Muscle layer of colon (tissue), 2 donors: ENCODE measurements around the gene TMEM138.
A peak's percentile ranks its signal among the peaks of the same experiment; 100 is the strongest.

ENCODE experiments used
- H3K27ac ChIP-seq: one replicate; pipeline ENCODE4 v1.7.0; 2013; ENCODE audit warnings: low read depth, mild to moderate bottlenecking, low read length, moderate library complexity
- H3K27me3 ChIP-seq, 2 donors: one replicate each; pipeline ENCODE4 v1.7.0; 2013; ENCODE audit warnings: low read length in 2 of 2, mild to moderate bottlenecking in 2 of 2; ENCODE audit not compliant: insufficient read depth in 2 of 2, control insufficient read depth in 1 of 2
- H3K36me3 ChIP-seq: one replicate; pipeline ENCODE4 v1.7.0; 2013; ENCODE audit warnings: mild to moderate bottlenecking, low read length; ENCODE audit not compliant: insufficient read depth
- H3K4me1 ChIP-seq: one replicate; pipeline ENCODE4 v1.7.0; 2013; ENCODE audit warnings: mild to moderate bottlenecking, low read length; ENCODE audit not compliant: insufficient read depth
- H3K4me3 ChIP-seq, 2 donors: one replicate each; pipeline ENCODE4 v1.7.0; 2013; ENCODE audit warnings: low read length in 2 of 2, low read depth in 1 of 2, mild to moderate bottlenecking in 1 of 2, moderate library complexity in 1 of 2
- H3K9ac ChIP-seq: one replicate; pipeline ENCODE4 v1.7.0; 2013; ENCODE audit warnings: low read length
- H3K9me3 ChIP-seq: one replicate; pipeline ENCODE4 v1.7.0; 2013; ENCODE audit warnings: mild to moderate bottlenecking, low read length
- donor health status: abdominal sarcoma.
- donor health status: Adenocarcinoma of cecum.

Gene TMEM138

DNA sequence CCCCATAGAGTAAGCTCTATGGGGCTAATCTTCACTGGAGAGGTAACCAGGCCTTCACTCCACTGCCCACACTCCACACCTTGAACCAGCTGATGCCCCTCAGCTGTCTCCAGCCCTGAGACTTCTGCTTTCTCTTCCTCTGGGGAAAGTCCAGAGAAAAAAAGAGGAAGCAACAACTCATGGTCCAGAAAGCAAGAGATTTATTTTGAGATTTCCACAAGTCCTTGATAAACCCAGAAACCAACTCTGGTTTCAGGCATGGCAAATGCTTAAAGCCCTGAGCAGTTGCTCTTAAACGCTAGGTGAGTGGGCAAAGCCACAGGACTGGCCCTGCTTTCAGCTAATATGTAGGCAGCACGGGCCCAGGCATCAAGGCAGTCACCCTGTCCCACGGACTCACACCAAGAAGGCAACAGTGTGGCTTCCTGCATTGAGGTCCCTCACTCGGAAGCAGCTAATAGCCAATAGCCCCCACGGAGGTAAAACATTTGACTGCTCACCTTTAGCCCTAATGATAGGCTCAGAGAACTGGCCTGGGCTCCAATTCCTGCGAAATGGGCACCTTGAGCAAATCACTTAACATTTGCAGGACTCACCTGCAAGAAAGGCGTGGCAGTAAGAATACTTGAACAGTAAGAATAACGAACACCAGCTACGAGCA is 4.8 kb upstream of the TMEM138 start:
- Histone ChIP-seq H3K4me3 (no peak overlapping the region), H3K27me3 (no peaks in the 10 kb centered on the region), H3K9ac (no peak overlapping the region), H3K27ac (no peak overlapping the region), H3K36me3 (peaks cover 18% of the 10 kb centered on the region), H3K9me3 (no peaks in the 10 kb centered on the region), H3K4me1 (peaks cover 12% of the 10 kb centered on the region)

DNA sequence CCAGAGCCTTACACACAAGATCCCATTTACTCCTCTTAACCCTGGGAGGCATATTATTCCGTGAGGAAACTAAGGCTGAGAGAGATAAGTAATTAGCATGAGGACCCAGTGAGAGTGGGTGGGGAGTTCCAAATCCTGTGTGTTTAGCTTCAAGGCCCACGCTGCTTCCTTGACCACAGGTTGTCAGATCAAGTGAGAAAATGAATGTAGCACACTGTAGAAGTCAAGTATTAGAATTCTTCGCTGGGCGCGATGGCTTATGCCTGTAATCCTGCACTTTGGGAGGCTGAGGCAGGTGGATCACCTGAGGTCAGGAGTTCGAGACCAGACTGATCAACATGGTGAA is 4.3 kb upstream of the TMEM138 start:
- H3K36me3 ChIP-seq: peaks cover 13% of the 10 kb centered on the region
- no peak overlapping the region for H3K9ac ChIP-seq
- H3K27ac ChIP-seq: no peak overlapping the region
- H3K9me3 ChIP-seq: no peaks in the 10 kb centered on the region
- H3K4me3 ChIP-seq: no peak overlapping the region
- peaks cover 17% of the 10 kb centered on the region for H3K4me1 ChIP-seq
- H3K27me3 ChIP-seq: no peaks in the 10 kb centered on the region

DNA sequence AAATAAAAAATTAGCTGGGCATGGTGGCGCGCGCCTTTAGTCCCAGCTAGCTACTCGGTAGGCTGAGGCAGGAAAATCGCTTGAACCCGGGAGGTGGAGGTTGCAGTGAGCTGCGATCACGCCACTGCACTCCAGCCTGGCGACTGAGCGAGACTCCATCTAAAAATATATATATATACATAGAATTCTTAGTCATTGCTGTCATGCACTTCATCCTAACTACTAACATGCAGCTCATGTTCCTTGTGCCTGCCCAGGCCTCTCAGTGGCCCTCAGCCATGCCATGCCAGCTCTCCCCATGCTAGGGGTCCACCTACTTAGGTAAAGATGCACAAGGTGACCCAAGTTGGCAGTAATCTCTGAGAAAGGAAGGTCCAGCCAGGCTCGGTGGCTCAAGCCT is 3.6 kb upstream of the TMEM138 start:
- Histone ChIP-seq H3K4me1 (peaks cover 24% of the 10 kb centered on the region), H3K4me3 (no peak overlapping the region), H3K27ac (no peak overlapping the region), H3K27me3 (no peaks in the 10 kb centered on the region), H3K36me3 (peaks cover 6% of the 10 kb centered on the region), H3K9ac (no peak overlapping the region), H3K9me3 (no peaks in the 10 kb centered on the region)

DNA sequence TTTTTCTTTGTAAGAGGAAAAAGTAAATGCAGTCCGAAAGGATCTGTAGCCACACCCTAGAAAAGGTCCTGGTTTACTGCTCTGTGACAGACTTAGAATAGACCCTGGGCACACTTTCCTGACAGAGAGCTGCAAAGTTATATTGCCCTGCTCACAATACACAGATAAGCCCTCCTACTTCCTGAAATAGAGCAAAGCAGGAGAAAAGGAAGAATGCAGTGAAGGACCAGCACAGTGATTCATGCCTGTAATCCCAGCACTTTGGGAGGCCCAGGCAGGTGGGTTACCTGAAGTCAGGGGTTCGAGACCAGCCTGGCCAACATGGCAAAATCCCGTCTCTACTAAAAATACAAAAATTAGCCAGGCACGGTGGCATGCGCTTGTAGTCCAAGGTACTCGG is 2.7 kb upstream of the TMEM138 start:
- Histone ChIP-seq H3K36me3 (peaks cover 7% of the 10 kb centered on the region), H3K27ac (no peak overlapping the region), H3K4me1 (peaks cover 25% of the 10 kb centered on the region), H3K4me3 (no peak overlapping the region), H3K27me3 (no peaks in the 10 kb centered on the region), H3K9ac (no peak overlapping the region), H3K9me3 (no peaks in the 10 kb centered on the region)

DNA sequence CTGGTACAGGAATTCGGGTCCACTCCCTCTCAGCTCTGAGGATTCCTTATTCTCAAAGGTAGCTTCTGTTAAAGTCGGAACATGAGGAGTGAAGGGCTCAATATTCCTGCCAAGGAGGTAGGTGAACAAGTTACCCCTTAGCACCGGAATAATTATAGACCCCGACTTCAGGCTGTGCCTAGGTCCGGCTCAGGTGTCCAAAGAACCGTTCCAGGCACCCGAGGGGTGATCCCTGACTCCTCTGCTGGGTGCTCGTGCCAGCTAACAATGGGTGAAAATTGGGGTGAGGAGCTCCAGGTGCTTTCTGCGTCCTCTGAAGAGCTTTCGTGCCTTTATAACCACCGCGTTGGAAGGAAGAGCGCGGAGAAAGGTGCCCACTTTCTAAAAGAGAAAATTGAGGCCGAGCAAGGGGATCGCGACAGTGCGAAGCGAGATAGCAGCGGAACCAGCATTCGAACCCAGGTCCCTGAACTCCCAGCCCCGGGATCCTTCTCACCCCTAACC is 885 bp upstream of the TMEM138 start:
- Histone ChIP-seq H3K4me1 (peaks cover 25% of the 10 kb centered on the region), H3K27me3 (no peaks in the 10 kb centered on the region), H3K27ac (peak overlapping the region; percentile 95), H3K36me3 (peaks cover 20% of the 10 kb centered on the region), H3K9me3 (no peaks in the 10 kb centered on the region), H3K4me3 (peak overlapping the region; percentile 61 to 100), H3K9ac (peak overlapping the region; percentile 93)

DNA sequence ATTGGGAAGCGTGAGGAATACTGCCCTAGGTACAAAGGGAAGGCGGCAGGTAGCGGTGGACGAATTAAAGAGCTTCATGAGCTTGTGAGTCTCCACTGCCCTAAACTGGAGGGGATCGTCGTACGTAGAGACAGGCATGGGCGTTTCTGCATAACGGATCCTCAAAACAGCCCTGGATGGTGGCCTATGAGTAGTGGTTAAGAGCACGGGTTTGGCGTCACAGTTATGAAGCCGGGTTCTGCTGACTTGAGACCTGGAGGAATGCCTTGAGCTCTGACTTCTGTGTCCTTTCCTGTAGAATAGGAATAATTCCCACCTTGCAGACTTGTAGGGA is 335 bp downstream of the TMEM138 start:
- H3K36me3 ChIP-seq: peaks cover 32% of the 10 kb centered on the region
- H3K4me3 ChIP-seq: peak overlapping the region; percentile 61 to 100
- no peaks in the 10 kb centered on the region for H3K9me3 ChIP-seq
- H3K27ac ChIP-seq: peak overlapping the region; percentile 95
- peaks cover 25% of the 10 kb centered on the region for H3K4me1 ChIP-seq
- no peaks in the 10 kb centered on the region for H3K27me3 ChIP-seq
- H3K9ac ChIP-seq: peak overlapping the region; percentile 93

DNA sequence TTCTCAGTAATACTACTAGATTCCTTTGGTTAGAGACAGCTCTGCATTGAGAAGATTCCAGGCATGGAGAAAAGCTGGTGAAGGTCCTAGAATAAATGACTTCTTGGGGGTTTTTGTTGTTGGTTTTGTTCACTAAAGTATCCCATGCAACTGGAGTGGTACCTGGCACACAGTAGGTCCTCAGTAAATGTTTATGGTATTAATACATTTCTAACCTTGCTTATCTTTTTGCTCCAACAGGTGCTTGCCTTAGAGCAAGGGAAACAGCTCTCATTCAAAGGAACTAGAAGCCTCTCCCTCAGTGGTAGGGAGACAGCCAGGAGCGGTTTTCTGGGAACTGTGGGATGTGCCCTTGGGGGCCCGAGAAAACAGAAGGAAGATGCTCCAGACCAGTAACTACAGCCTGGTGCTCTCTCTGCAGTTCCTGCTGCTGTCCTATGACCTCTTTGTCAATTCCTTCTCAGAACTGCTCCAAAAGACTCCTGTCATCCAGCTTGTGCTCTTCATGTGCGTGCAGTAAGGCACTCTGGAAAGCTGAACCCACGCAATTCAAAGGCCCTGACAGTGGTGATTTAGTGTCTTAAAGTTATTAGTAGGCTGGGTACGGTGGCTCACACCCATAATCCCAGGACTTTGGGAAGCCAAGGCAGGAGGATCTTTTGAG is 2.0 kb downstream of the TMEM138 start:
- no peak overlapping the region for H3K4me3 ChIP-seq
- H3K27me3 ChIP-seq: no peaks in the 10 kb centered on the region
- H3K36me3 ChIP-seq: peaks cover 46% of the 10 kb centered on the region
- H3K4me1 ChIP-seq: peaks cover 25% of the 10 kb centered on the region
- H3K9ac ChIP-seq: no peak overlapping the region
- H3K9me3 ChIP-seq: no peaks in the 10 kb centered on the region
- H3K27ac ChIP-seq: no peak overlapping the region

DNA sequence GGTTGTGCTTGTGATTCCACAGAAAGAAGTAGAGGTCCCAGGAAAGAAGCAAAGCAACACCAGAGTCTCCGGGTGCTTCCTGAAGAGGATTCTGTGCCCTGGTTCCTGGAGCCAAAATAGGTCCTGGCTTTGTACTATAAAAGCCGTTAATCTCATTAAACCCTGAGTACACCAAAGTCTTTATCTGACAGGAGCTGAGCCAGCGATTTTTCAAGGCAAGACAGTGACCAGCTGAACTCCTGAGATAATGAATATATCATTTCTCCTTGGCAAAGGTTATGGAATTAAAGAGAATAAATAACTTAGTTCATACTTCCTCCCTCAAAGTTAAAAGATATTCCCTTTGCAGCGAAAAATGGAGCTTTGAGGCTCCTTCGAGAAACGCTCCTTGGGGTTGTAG is 5.2 kb downstream of the TMEM138 start:
- H3K27me3 ChIP-seq: no peaks in the 10 kb centered on the region
- no peak overlapping the region for H3K27ac ChIP-seq
- peaks cover 60% of the 10 kb centered on the region for H3K36me3 ChIP-seq
- H3K4me3 ChIP-seq: no peak overlapping the region
- H3K4me1 ChIP-seq: peaks cover 13% of the 10 kb centered on the region
- H3K9me3 ChIP-seq: no peaks in the 10 kb centered on the region
- H3K9ac ChIP-seq: no peak overlapping the region

DNA sequence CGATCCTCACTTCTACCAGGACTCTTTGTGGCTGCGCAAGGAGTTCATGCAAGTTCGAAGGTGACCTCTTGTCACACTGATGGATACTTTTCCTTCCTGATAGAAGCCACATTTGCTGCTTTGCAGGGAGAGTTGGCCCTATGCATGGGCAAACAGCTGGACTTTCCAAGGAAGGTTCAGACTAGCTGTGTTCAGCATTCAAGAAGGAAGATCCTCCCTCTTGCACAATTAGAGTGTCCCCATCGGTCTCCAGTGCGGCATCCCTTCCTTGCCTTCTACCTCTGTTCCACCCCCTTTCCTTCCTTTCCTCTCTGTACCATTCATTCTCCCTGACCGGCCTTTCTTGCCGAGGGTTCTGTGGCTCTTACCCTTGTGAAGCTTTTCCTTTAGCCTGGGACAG is 6.5 kb downstream of the TMEM138 start:
- H3K36me3 ChIP-seq: peaks cover 60% of the 10 kb centered on the region
- no peaks in the 10 kb centered on the region for H3K9me3 ChIP-seq
- H3K27ac ChIP-seq: no peak overlapping the region
- H3K9ac ChIP-seq: no peak overlapping the region
- H3K4me1 ChIP-seq: peaks cover under 1% of the 10 kb centered on the region
- no peaks in the 10 kb centered on the region for H3K27me3 ChIP-seq
- no peak overlapping the region for H3K4me3 ChIP-seq

DNA sequence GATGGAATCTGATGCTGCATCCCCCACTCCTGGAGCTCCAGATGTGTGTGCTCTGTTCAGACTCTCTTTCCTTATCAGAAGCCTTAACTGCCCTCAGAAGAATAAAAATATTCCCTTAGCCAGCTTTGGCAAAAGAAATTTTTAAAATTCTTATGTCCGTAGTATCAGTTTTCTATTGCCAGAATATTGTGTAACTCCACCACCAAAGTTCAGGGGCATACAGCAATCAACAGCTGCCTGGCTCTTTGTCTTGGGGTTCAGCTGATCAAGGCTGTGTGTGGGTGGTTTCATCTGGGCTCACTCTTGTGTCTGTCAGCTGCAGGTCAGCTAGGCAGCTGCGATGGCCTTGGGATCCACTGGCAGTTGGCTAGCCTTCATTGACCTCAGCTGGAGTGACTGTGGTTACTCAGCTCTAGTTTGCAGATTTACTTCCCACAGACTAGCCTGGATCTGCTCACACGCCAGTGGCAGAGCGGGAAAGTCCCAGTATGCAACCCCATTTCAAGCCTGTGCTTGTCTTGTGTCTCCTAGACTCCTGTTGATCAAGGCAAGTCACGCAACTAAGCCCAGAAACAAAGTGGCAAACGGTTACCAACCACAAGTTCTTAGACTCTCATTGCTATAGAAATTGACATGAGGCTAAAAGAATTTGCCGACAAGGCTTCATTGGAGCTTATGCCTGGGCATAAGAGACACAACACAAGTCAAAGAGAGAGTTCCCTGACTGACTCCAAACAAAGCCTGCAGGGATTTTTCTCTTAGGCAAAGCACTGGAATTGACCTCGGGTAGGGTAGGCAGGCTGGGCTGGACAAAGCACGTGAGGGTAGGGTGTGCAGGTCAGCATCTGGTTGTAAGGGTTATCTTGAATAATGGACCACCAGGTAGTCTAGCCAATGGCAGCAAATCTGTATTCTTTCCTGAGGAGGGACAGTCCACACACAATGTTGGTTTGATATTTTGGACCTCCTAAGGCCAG is 7.5 kb downstream of the TMEM138 start:
- Histone ChIP-seq H3K4me1 (no peaks in the 10 kb centered on the region), H3K9ac (no peak overlapping the region), H3K4me3 (no peak overlapping the region), H3K27ac (no peak overlapping the region), H3K27me3 (no peaks in the 10 kb centered on the region), H3K9me3 (no peaks in the 10 kb centered on the region), H3K36me3 (peaks cover 51% of the 10 kb centered on the region)

DNA sequence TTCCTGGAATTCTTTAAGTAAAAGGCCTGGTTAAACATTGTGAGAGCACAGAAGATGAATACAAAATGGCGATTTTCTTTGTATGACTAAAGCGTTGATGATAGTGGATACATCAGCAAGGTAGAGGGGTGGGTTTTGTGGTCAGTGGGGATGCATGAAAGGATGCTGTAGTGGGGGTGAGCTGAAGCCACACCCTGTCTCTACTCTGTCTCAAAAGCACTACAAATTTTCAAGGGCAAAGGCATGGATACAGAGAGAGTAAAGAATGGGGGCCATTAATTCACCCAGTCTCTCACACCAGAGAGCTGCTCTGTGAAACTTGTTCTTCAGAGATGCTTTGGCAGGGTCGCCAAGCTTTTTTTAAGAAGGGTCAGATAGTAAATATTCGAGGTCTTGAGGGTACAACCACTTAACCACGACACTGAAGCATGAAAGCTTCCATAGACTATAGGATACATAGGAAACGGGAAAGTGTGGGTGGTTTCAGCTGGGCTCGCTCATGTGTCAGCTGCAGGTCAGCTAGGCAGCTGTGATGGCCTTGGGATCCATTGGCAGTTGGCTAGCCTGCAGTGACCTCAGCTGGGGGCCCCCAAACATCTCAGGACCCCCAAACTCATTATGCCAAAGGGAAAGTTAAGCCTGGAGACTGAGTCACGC is 8.3 kb downstream of the TMEM138 start:
- Histone ChIP-seq H3K4me1 (no peaks in the 10 kb centered on the region), H3K27ac (no peak overlapping the region), H3K27me3 (no peaks in the 10 kb centered on the region), H3K36me3 (peaks cover 48% of the 10 kb centered on the region), H3K4me3 (no peak overlapping the region), H3K9ac (no peak overlapping the region), H3K9me3 (no peaks in the 10 kb centered on the region)
